Ascending aorta (tissue), 2 donors: ENCODE results near the gene ZNF688. TPM values are rescaled to one million over a fixed set of nuclear protein-coding genes. Genes with fewer than 3 reads are reported as not detected.
A peak's percentile ranks its signal among the peaks of the same experiment; 100 is the strongest.

Experiments
- DNase-seq, 2 donors: peaks; one replicate each; pipeline ENCODE4 v3.0.0-alpha.2; 2019; ENCODE audit warnings: low spot score in 2 of 2
- H3K27ac ChIP-seq, 2 donors: fragments of 200-600 bp; sonication (generic); one replicate each; pipeline ENCODE4 v1.5.1; 2016 to 2017; ENCODE audit warnings: mild to moderate bottlenecking in 1 of 2
- H3K27me3 ChIP-seq: fragments of 200-600 bp; sonication (generic); one replicate; pipeline ENCODE4 v1.5.1; 2017
- H3K36me3 ChIP-seq, 2 donors: fragments of 200-600 bp; sonication (generic); one replicate each; pipeline ENCODE4 v1.5.1; 2016
- H3K4me1 ChIP-seq, 2 donors: fragments of 200-600 bp; sonication (generic); one replicate each; pipeline ENCODE4 v1.5.1; 2016 to 2017; ENCODE audit warnings: mild to moderate bottlenecking in 1 of 2
- H3K4me3 ChIP-seq, 2 donors: fragments of 200-600 bp; sonication (generic); one replicate each; pipeline ENCODE4 v1.5.1; 2016 to 2017; ENCODE audit warnings: mild to moderate bottlenecking in 1 of 2
- H3K9me3 ChIP-seq, 2 donors: fragments of 200-600 bp; sonication (generic); one replicate each; pipeline ENCODE4 v1.5.1; 2016
- CTCF ChIP-seq, 3 experiments: fragments of 200-600 bp in 2 of 3; fragments of 450-650 bp in 1 of 3; sonication (generic) in 2 of 3; IDR thresholded peaks; one replicate each; pipeline ENCODE4 v1.5.1; 2016 to 2019; ENCODE audit warnings: antibody characterized with exemption in 3 of 3, mild to moderate bottlenecking in 1 of 3, moderate library complexity in 1 of 3
- intact Hi-C: fragments of 100-400 bp; cut with DNase I; formaldehyde crosslinking; loops from one replicate; pipeline ENCODE4 v1.15.1; 2023
- total RNA-seq: library from RNA; depleted of rRNA; stranded (reverse); fragments of >200 nt; gene quantifications from one replicate; pipeline ENCODE4 v1.1.0, GENCODE V29; 2016

ZNF688 gene
- total RNA-seq, 1 donor from 2014 or later = 11.3 TPM

DNA sequence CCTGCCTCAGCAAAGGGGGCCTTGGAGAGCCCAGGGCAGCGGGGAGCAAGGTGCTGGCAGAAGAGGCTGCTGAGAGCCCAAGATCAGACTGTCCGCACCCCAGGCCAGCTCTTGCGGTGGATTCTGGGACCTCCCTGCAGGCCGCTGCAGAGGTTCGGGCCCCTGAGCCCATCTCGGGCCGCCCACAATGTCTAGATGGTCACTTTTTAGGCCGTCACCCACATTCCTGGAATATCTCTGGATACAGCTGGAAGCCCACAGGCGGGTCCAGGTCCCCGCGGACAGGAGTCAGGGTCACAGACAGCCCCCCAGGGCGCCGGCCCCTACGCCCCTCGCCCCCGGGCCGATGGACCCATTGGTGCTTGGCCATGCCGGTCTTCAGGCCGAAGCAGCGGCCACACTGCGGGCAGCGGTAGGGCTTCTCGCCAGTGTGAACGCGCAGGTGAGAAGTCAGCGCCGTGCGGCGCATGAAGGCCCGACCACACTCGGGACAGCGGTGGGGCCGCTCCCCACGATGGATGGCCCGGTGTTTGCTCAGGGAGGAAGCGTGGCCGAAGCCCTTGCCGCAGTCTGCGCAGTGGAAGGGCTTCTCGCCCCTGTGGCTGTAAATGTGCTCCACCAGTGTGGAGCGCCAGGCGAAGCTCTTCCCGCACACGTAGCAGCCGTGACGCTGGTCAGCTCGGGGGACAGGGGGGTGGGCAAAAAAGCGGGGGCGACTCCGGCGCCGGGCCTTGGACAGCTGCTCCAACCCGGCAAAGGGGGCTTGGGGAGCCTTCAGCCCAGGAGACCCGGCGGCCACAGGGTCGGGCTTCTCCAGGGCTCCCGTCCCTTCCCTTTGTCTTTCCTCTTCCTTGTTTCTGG lies 39.0 kb downstream of the ZNF688 start:
- TF ChIP-seq CTCF (IDR thresholded peaks at IDR 0.05) = no peak
- intact Hi-C loops = loop anchor here (5.0 kb wide), 1 partner anchor 100 kb away; no protein-coding TSS in a partner anchor
- Histone ChIP-seq H3K27ac (no peak overlapping the region), H3K4me3 (no peak overlapping the region), H3K27me3 (no peaks in the 10 kb centered on the region), H3K9me3 (no peaks in the 10 kb centered on the region), H3K36me3 (peaks cover 18 to 19% of the 10 kb centered on the region in 2 donors), H3K4me1 (peaks cover 11 to 17% of the 10 kb centered on the region in 2 donors)
- DNase-seq = no peak

DNA sequence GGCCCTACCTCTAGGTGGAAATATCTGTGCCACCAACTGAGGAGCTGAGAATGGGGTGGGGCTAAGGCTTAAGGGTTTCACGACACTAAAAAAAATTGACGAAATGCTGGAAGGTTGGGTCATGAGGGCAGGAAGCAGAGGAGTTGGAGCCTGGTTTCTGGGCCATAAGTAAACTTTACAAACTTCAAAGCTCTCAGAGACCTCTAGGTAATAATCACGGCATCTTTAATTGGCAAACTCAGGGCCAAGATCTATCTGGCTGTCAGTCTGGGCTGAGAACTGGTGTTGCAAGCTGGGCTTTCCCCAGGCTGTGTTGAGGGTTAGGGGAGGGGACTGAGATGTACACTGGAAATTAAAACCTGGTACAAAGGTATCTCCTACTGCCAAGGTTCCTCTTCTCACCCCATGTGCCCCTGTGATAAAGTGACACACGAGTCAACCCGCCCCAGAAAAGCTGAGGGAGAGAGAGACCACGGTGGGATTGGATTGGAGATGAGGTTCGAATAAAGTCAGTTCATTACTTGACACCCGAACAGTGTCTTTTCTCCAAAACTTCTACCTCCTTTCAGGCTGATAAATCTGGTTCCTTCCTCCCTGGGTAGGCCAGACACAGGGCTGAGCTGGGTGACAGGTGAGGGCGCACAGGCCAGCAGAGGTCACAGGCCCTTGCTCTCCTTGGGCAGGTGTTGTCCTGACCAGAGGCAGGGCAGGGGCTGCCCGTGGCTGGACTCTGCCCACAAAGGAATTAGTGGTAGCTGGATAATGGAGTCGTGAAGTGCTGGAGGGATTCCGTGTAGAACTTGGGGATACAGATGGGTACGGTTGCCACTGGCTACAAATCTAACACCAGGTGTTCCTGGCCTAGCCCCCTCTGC lies 41.1 kb downstream of the ZNF688 start:
- peaks cover 18 to 19% of the 10 kb centered on the region in 2 donors for H3K36me3 ChIP-seq
- intact Hi-C loops = loop anchor here (5.0 kb wide), 1 partner anchor 102 kb away; no protein-coding TSS in a partner anchor
- no peaks in the 10 kb centered on the region for H3K27me3 ChIP-seq
- H3K9me3 ChIP-seq = no peaks in the 10 kb centered on the region
- no peak for DNase-seq
- no peak overlapping the region for H3K4me3 ChIP-seq
- peaks cover 11 to 12% of the 10 kb centered on the region in 2 donors for H3K4me1 ChIP-seq
- no peak for TF ChIP-seq CTCF (IDR thresholded peaks at IDR 0.05)
- H3K27ac ChIP-seq = no peak overlapping the region

DNA sequence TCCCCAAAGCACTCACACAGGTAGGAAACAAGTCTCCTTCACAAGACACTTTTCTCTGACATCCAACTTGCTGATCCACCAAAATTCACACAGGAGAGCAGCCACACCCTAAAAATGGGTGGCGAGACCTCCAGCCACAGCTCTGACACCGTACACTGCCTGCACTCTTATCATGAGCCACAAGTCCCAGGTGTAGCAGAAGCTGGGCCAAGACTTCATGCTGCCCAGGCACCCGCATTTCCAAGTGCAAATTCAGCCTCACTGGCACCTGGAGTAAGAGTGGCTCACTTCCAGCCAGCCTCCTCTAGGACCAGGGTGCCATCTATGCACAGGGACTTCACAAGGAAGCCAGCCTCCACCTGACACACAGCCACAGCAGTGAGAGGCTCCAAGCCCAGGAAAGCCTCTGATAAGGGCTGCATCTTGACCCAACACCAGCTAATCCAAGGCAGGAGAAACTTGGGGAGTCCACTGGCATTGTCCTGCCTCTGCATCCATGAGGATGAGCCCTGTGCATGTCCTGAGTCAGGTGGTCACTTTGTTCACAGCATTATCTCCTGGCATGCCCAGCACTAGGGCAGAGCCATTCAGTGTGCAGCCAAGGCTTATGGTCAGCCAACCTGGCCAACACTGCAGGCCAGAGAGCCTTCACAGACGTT lies 42.6 kb downstream of the ZNF688 start:
- no peak for DNase-seq
- peaks cover 6 to 12% of the 10 kb centered on the region in 2 donors for H3K4me1 ChIP-seq
- intact Hi-C loops = loop anchor here (5.0 kb wide), 1 partner anchor 172 kb away; the partner anchor contains the start of gene CD2BP2
- H3K9me3 ChIP-seq = no peaks in the 10 kb centered on the region
- H3K36me3 ChIP-seq = peaks cover 26 to 28% of the 10 kb centered on the region in 2 donors
- H3K4me3 ChIP-seq = no peak overlapping the region
- no peaks in the 10 kb centered on the region for H3K27me3 ChIP-seq
- no peak overlapping the region for H3K27ac ChIP-seq
- TF ChIP-seq CTCF (IDR thresholded peaks at IDR 0.05) = no peak

- no peaks in the 10 kb centered on the region for H3K9me3 ChIP-seq
- peak overlapping the region; percentile 93 to 96 for H3K27ac ChIP-seq
- peaks cover 0 to 6% of the 10 kb centered on the region in 2 donors for H3K4me1 ChIP-seq
- TF ChIP-seq CTCF (IDR thresholded peaks at IDR 0.05) = no peak
- H3K36me3 ChIP-seq = peaks cover 24% of the 10 kb centered on the region in 2 donors
- no peaks in the 10 kb centered on the region for H3K27me3 ChIP-seq
- H3K4me3 ChIP-seq = peak overlapping the region; percentile 14 to 86
- intact Hi-C loops = loop anchor here (1.0 to 5.0 kb wide), 9 partner anchors 31 to 171 kb away; partner anchors contain the start of genes CD2BP2, FBRS, SEPHS2 and SRCAP
- DNase-seq = no peak
These were observed 43.8 kb downstream of the ZNF688 start for GRCh38 chr16:30527635-30528178.
